ENCODE data around the gene CUZD1.

Gene CUZD1

GRCh38 chr10:122795924-122796323, 49.7 kb downstream of the CUZD1 start:
- no peaks in the 10 kb centered on the region for H3K4me1 ChIP-seq (ENCODE audit: control insufficient read depth, insufficient read depth, low read length)
- no peak overlapping the region for H3K4me3 ChIP-seq (ENCODE audit: low read depth, low read length)
- no peaks in the 10 kb centered on the region for H3K27me3 ChIP-seq (ENCODE audit: control insufficient read depth, insufficient read depth, low read length)
- H3K9ac ChIP-seq (ENCODE audit: low read depth, low read length) = no peak overlapping the region
- H3K9me3 ChIP-seq (ENCODE audit: control insufficient read depth, insufficient read depth, low read length) = no peaks in the 10 kb centered on the region
- H3K36me3 ChIP-seq (ENCODE audit: control insufficient read depth, insufficient read depth, low read length) = no peaks in the 10 kb centered on the region

- H3K36me3 ChIP-seq (ENCODE audit: control insufficient read depth, insufficient read depth, low read length) = no peaks in the 10 kb centered on the region
Measured at GRCh38 chr10:122786269-122786668, 59.4 kb downstream of the CUZD1 start.

GRCh38 chr10:122782911-122783310, 62.7 kb downstream of the CUZD1 start:
- H3K27me3 ChIP-seq (ENCODE audit: control insufficient read depth, insufficient read depth, low read length) = no peaks in the 10 kb centered on the region

More at GRCh38 chr10:122786269-122786668, 59.4 kb downstream of the CUZD1 start:
- Histone ChIP-seq H3K4me3 (ENCODE audit: low read depth, low read length) (no peak overlapping the region), H3K27me3 (ENCODE audit: control insufficient read depth, insufficient read depth, low read length) (no peaks in the 10 kb centered on the region), H3K9ac (ENCODE audit: low read depth, low read length) (no peak overlapping the region), H3K4me1 (ENCODE audit: control insufficient read depth, insufficient read depth, low read length) (no peaks in the 10 kb centered on the region), H3K9me3 (ENCODE audit: control insufficient read depth, insufficient read depth, low read length) (no peaks in the 10 kb centered on the region)

More at GRCh38 chr10:122782911-122783310, 62.7 kb downstream of the CUZD1 start:
- Histone ChIP-seq H3K9me3 (ENCODE audit: control insufficient read depth, insufficient read depth, low read length) (no peaks in the 10 kb centered on the region), H3K4me1 (ENCODE audit: control insufficient read depth, insufficient read depth, low read length) (no peaks in the 10 kb centered on the region), H3K4me3 (ENCODE audit: low read depth, low read length) (no peak overlapping the region), H3K36me3 (ENCODE audit: control insufficient read depth, insufficient read depth, low read length) (no peaks in the 10 kb centered on the region), H3K9ac (ENCODE audit: low read depth, low read length) (no peak overlapping the region)

Data from iPS-15b (cell line).